ENCODE measurements around the gene CENPB.

Gene CENPB

GRCh38 chr20:3783068-3783489, 3.5 kb downstream of the CENPB start:
- TF ChIP-seq CTCF (IDR thresholded peaks at IDR 0.05; ENCODE audit: low read depth, low read length, missing control alignments) = no peak
- DNase-seq (ENCODE audit: extremely low read depth, low read depth) = no peak

GRCh38 chr20:3782597-3782996, 3.9 kb downstream of the CENPB start:
- H3K4me3 ChIP-seq (replicated peaks; ENCODE audit: low read depth, low read length) = no peak overlapping the region
- no peak for TF ChIP-seq CTCF (IDR thresholded peaks at IDR 0.05; ENCODE audit: low read depth, low read length, missing control alignments)
- DNase-seq (ENCODE audit: extremely low read depth, low read depth) = no peak

More at GRCh38 chr20:3783068-3783489, 3.5 kb downstream of the CENPB start:
- peak overlapping the region; percentile 72 for H3K4me3 ChIP-seq (replicated peaks; ENCODE audit: low read depth, low read length)

- DNase-seq (ENCODE audit: extremely low read depth, low read depth) = peak; percentile 92
- TF ChIP-seq CTCF (IDR thresholded peaks at IDR 0.05; ENCODE audit: low read depth, low read length, missing control alignments) = peak; percentile 69
- peak within 1 kb of the TSS; percentile 41 for H3K4me3 ChIP-seq (replicated peaks; ENCODE audit: low read depth, low read length)
These were observed 5.2 kb downstream of the CENPB start, which contains the start of gene SPEF1 for GRCh38 chr20:3781153-3781910. SPEF1 (minus strand) TSS chr20:3781448; CDS start chr20:3781287, 161 bp downstream.

GRCh38 chr20:3778976-3779375, 7.6 kb downstream of the CENPB start:
- no peak for DNase-seq (ENCODE audit: extremely low read depth, low read depth)
- no peak overlapping the region for H3K4me3 ChIP-seq (replicated peaks; ENCODE audit: low read depth, low read length)
- TF ChIP-seq CTCF (IDR thresholded peaks at IDR 0.05; ENCODE audit: low read depth, low read length, missing control alignments) = no peak

- TF ChIP-seq CTCF (IDR thresholded peaks at IDR 0.05; ENCODE audit: low read depth, low read length, missing control alignments) = no peak
- peak overlapping the region; percentile 44 for H3K4me3 ChIP-seq (replicated peaks; ENCODE audit: low read depth, low read length)
- no peak for DNase-seq (ENCODE audit: extremely low read depth, low read depth)
These were observed 8.6 kb downstream of the CENPB start for GRCh38 chr20:3777716-3778629.

GRCh38 chr20:3777381-3777715, 9.2 kb downstream of the CENPB start:
- H3K4me3 ChIP-seq (replicated peaks; ENCODE audit: low read depth, low read length) = peak overlapping the region; percentile 44
- TF ChIP-seq CTCF (IDR thresholded peaks at IDR 0.05; ENCODE audit: low read depth, low read length, missing control alignments) = no peak
- no peak for DNase-seq (ENCODE audit: extremely low read depth, low read depth)
